Measurements from ENCODE around the gene SPDYE6.

- TF ChIP-seq TAF1 (IDR thresholded peaks at IDR 0.05; ENCODE audit: borderline replicate concordance, insufficient read depth, low read length) (no peak), SIN3A (IDR thresholded peaks at IDR 0.05; ENCODE audit: borderline replicate concordance, insufficient read depth, low read length) (no peak), POLR2AphosphoS5 (IDR thresholded peaks at IDR 0.05; ENCODE audit: low read depth, low read length) (no peak)
These were observed 52.4 kb downstream of the SPDYE6 start for GRCh38 chr7:102303669-102304422.

Data from PFSK-1 (cell line).